ENCODE results near the gene ARPP19. TPM values are rescaled to one million over a fixed set of nuclear protein-coding genes. Genes with fewer than 3 reads are reported as not detected.
A peak's percentile ranks its signal among the peaks of the same experiment; 100 is the strongest.

Gene ARPP19
- total and polyA plus RNA-seq, 9 of the 15 experiments (the other 6 are each of a cell fraction or from before 2014, with no cell fraction given), result 33.3 to 102 (median 60.5) TPM

DNA sequence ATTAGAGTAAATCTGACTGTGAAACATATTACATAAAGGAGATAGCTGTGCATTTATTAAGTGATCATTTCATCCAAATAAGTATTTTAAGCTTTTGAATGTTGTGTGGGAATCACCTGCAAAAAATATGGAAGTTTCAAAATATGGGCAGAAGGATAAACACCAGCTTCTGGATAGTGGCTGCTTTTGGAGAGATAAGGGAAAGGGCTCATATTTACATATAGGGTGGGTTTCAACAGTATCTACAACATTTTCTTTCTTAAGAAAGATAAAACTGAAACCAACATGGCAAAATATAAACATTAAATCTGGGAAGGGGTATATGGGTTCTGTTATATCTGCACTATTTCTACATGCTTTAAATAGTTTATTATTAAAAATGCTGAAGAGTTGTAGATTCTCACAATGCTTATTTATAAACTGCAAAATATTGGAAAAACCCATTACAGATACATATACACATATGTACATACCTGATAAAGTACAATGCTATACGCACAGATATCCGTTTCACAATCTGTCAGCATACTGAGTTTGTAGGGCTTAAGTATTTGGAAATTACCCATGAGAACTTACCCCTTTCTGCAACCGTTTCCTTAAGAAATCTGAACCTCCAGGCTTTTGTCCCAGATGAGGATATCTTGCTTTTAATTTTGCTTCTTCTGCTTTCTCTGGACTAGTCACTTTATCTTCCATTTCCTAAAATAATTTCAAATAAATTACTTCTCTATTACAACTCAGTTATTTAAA lies 12.1 kb downstream of the ARPP19 start (continued):
- TF ChIP-seq, protein P1, sequence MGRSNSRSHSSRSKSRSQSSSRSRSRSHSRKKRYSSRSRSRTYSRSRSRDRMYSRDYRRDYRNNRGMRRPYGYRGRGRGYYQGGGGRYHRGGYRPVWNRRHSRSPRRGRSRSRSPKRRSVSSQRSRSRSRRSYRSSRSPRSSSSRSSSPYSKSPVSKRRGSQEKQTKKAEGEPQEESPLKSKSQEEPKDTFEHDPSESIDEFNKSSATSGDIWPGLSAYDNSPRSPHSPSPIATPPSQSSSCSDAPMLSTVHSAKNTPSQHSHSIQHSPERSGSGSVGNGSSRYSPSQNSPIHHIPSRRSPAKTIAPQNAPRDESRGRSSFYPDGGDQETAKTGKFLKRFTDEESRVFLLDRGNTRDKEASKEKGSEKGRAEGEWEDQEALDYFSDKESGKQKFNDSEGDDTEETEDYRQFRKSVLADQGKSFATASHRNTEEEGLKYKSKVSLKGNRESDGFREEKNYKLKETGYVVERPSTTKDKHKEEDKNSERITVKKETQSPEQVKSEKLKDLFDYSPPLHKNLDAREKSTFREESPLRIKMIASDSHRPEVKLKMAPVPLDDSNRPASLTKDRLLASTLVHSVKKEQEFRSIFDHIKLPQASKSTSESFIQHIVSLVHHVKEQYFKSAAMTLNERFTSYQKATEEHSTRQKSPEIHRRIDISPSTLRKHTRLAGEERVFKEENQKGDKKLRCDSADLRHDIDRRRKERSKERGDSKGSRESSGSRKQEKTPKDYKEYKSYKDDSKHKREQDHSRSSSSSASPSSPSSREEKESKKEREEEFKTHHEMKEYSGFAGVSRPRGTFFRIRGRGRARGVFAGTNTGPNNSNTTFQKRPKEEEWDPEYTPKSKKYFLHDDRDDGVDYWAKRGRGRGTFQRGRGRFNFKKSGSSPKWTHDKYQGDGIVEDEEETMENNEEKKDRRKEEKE (IDR thresholded peaks at IDR 0.05; ENCODE audit: borderline replicate concordance in 1 of 2, control insufficient read depth in 1 of 2, low read depth in 2 of 2, low read length in 1 of 2), result no peak
- TF ChIP-seq ZNF551 (CRISPR knock-in tag; IDR thresholded peaks at IDR 0.05), result no peak
- TF ChIP-seq POLR2AphosphoS5 (IDR thresholded peaks at IDR 0.05; ENCODE audit: control insufficient read depth, insufficient read depth, low read depth, low read length), result 0 out of 2 replicates have a peak, but pooled peaks have one; percentile 19
- TF ChIP-seq TFAM (CRISPR knock-in tag; conservative IDR thresholded peaks at IDR 0.05), result no peak
- TF ChIP-seq KDM1A (IDR thresholded peaks at IDR 0.05), result no peak
- TF ChIP-seq NCOR1 (IDR thresholded peaks at IDR 0.05), result peak; percentile 46; the same call in 1 of the 2 replicates
- TF ChIP-seq BMI1 (IDR thresholded peaks at IDR 0.05; ENCODE audit: low read length), result no peak
- no peak for TF ChIP-seq POLR2AphosphoS2 (IDR thresholded peaks at IDR 0.05; ENCODE audit: low read length)
- TF ChIP-seq, protein P2, sequence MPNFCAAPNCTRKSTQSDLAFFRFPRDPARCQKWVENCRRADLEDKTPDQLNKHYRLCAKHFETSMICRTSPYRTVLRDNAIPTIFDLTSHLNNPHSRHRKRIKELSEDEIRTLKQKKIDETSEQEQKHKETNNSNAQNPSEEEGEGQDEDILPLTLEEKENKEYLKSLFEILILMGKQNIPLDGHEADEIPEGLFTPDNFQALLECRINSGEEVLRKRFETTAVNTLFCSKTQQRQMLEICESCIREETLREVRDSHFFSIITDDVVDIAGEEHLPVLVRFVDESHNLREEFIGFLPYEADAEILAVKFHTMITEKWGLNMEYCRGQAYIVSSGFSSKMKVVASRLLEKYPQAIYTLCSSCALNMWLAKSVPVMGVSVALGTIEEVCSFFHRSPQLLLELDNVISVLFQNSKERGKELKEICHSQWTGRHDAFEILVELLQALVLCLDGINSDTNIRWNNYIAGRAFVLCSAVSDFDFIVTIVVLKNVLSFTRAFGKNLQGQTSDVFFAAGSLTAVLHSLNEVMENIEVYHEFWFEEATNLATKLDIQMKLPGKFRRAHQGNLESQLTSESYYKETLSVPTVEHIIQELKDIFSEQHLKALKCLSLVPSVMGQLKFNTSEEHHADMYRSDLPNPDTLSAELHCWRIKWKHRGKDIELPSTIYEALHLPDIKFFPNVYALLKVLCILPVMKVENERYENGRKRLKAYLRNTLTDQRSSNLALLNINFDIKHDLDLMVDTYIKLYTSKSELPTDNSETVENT (CRISPR knock-in tag; IDR thresholded peaks at IDR 0.05), result no peak
- no peak for TF ChIP-seq SRSF3 (IDR thresholded peaks at IDR 0.05; ENCODE audit: insufficient read depth, low read length)
- TF ChIP-seq, protein P3, sequence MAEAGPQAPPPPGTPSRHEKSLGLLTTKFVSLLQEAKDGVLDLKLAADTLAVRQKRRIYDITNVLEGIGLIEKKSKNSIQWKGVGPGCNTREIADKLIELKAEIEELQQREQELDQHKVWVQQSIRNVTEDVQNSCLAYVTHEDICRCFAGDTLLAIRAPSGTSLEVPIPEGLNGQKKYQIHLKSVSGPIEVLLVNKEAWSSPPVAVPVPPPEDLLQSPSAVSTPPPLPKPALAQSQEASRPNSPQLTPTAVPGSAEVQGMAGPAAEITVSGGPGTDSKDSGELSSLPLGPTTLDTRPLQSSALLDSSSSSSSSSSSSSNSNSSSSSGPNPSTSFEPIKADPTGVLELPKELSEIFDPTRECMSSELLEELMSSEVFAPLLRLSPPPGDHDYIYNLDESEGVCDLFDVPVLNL (CRISPR knock-in tag; IDR thresholded peaks at IDR 0.05; ENCODE audit: low read depth), result no peak
- TF ChIP-seq MBD2 (IDR thresholded peaks at IDR 0.05; ENCODE audit: borderline replicate concordance, low read depth), result no peak
- TF ChIP-seq, protein P4, sequence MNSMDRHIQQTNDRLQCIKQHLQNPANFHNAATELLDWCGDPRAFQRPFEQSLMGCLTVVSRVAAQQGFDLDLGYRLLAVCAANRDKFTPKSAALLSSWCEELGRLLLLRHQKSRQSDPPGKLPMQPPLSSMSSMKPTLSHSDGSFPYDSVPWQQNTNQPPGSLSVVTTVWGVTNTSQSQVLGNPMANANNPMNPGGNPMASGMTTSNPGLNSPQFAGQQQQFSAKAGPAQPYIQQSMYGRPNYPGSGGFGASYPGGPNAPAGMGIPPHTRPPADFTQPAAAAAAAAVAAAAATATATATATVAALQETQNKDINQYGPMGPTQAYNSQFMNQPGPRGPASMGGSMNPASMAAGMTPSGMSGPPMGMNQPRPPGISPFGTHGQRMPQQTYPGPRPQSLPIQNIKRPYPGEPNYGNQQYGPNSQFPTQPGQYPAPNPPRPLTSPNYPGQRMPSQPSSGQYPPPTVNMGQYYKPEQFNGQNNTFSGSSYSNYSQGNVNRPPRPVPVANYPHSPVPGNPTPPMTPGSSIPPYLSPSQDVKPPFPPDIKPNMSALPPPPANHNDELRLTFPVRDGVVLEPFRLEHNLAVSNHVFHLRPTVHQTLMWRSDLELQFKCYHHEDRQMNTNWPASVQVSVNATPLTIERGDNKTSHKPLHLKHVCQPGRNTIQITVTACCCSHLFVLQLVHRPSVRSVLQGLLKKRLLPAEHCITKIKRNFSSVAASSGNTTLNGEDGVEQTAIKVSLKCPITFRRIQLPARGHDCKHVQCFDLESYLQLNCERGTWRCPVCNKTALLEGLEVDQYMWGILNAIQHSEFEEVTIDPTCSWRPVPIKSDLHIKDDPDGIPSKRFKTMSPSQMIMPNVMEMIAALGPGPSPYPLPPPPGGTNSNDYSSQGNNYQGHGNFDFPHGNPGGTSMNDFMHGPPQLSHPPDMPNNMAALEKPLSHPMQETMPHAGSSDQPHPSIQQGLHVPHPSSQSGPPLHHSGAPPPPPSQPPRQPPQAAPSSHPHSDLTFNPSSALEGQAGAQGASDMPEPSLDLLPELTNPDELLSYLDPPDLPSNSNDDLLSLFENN (IDR thresholded peaks at IDR 0.05; ENCODE audit: low read depth in 2 of 2, low read length in 2 of 2), result no peak
- no peak for TF ChIP-seq HMG20A (CRISPR knock-in tag; conservative IDR thresholded peaks at IDR 0.05)
- TF ChIP-seq BRD4 (IDR thresholded peaks at IDR 0.05), result no peak
- TF ChIP-seq ZNF766 (CRISPR knock-in tag; conservative IDR thresholded peaks at IDR 0.05), result no peak
- TF ChIP-seq SRSF9 (IDR thresholded peaks at IDR 0.05; ENCODE audit: borderline replicate concordance, low read depth, low read length), result no peak
- TF ChIP-seq ZNF24 (IDR thresholded peaks at IDR 0.05), result no peak
